ENCODE results near the gene CUBN.
A peak's percentile ranks its signal among the peaks of the same experiment; 100 is the strongest.
"Not testable (repeated sequence)": the region's sequence is repeated elsewhere in the genome, so short reads cannot be mapped to it uniquely, and the experiment has no call there.

The CUBN gene

DNA sequence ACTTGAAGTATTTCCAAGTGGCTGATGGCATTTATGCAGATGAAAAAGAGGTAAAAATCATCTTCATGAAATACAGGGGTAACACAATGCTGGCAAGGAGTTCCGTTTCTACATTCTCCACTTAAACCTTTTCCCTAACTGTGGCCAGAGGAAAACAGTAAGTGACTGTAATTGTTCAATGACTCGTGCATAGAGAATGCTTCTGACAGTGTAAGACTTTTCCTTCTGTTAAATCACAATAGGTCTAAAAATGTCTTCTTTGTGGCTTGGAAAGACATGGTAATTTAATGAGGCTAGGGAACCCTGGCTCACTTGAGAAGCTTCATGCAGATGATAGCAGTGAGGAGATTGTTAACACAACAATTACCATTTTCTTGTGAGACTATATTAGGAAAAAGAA lies 262.1 kb downstream of the CUBN start:
- DNase-seq (ENCODE audit: low read depth) = no peak

DNA sequence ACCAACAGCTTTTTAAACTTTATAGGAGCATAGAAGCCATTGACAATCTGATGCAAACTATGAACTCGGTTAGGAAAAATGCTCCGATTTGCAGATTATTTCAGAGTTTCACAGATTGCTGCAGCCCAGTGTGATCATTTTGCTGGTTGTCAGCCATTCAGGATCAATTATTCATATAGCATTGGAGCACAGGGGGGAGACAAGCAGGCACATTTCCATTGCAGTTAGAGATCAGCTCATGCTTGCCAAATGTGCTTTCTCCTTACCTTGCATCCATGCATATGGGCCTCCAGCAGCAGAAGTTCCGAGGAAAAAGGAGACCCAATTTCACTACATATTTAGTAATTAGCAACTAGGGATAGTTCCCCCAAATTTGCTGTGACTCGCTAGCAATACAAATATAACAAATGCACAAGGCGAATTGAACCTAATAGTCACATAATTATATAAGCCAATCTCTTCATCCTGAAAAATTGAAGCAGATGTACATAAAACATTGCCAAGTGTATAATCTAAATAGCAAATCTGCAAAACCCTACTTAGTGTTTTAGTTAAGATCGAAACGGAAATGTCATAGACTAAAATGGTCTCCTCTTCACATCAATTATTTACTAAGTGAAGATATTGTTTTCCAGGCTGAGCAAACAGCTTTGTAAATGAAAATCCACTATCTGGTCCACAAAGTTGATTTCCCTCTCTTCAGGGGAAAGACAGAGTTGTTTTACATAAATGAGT lies 262.9 kb downstream of the CUBN start:
- no peak for DNase-seq (ENCODE audit: low read depth)

DNA sequence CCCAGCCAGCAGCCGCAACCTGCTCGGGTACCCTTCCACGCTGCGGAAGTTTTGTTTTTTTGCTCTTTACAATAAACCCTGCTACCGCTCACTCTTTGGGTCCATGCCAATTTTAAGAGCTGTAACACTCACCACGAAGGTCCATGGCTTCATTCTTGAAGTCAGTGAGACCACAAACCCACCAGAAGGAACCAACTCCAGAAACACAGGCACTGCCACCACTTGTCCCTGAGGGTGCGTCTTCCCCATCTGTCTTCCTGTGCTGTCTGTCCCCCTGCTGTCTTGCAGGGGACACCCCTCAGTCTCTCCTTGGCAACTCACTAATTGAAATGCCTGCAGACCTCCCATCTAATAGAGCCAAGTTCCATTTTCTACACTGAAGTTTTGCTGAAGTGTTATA lies 263.8 kb downstream of the CUBN start:
- no peak for DNase-seq (ENCODE audit: low read depth)

DNA sequence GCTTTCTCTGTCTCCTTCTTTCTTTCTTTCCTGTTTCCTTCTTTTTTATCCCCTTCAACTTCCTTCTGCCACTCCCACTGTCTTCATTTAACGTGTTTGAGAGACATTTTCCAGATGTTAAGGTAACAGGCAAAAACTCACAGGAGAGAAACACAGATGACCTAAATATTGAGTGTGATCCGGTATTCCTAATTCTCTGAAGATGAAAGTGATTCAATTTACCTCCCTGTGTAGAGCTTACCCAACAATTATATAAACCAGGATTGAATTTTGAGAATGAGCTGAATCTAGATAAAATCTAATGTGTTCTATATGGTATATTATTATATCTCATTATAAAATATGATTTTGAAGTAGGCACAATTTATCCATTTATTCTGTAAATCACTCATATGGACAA lies 265.8 kb downstream of the CUBN start:
- no peak for DNase-seq (ENCODE audit: low read depth)

DNA sequence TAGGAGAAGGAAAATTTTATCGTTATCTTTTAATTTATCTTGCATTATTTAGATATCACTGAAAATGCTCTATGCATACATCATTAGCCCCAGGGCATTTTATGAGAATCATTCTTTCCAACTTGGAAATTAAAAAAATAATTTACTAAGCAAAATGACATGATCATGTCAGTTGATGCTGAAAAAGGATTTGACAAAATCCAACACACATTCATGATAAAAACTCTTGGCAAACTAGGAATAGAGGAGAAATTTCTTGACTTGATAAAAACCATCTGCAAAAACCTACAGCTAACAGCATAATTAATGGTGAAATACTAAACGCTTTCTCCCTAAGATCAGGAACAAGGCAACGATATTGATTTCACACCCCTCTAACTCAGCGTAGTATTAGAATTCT lies 272.2 kb downstream of the CUBN start:
- DNase-seq (ENCODE audit: low read depth) = no peak

DNA sequence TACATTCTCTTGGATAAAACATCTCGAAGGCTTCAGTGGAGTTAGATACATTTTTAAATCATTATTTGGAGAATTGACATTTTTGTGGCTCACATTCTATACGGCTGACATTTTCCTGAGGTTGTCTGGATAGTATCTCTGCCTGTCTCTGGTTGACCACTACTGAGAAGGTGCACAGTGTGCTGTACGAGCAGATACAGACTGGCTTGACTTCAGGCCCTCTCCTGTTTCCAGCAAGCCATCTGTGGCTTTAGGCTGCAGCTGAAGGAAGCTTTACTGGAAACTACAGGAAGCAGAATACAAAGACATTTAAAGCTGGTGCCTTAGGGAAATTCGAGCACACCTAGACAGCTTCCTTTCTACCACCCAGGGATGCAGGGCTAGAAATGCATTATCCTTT lies 273.0 kb downstream of the CUBN start:
- no peak for DNase-seq (ENCODE audit: low read depth)

DNA sequence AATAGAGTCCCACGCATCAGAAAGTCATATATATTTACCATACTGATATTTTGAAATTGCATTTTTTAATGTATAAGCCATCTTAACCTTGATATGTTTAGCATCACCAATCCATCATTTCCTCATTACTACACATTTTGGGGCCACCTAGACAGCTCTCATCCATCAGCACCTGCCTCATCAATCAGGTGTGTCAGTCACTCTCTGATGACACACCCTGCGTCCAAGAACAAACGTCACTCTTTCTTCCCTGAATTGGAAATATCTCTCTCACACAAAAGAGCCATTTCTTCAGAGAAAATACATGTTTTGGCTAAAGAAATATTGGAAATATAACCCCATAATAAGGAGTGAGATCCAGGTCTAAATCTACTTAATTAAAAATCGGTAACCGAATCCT lies 273.5 kb downstream of the CUBN start:
- DNase-seq (ENCODE audit: low read depth) = no peak

DNA sequence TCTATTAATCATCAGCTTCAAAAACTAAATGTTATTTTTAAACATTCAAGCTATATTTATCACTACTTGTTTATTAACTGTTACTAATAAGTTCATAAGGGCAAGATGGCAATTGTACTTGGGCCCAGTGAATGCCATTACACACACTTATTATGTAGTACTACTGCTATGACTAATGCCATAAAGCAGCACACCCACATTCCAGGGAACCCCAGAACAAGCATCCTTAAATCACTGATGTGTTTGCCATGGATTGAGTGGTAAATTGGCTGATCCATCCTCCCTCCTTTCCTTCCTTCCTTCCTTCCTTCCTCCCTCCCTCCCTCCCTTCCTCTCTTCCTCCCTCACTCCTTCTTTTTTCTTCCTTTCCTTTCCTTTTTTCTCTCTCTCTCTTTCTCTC lies 275.0 kb downstream of the CUBN start:
- no peak for DNase-seq (ENCODE audit: low read depth)

DNA sequence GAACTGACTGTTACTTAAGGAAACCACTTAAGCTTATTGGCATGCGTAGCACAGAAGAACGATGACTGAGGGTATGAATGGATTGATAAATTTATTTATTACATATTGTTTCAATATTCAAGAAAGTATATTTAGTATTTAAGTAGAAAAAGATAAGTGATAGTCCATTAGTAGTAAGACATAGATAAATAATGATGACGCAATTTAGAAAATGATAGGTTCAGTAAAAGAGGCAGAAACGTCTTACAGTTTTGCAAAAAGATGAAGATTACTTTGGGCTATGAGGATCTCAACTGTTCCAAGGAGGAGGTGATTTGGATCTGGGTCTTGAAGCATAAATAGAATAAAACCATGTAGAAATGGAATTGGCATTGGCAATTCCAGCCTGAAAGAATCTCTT lies 275.8 kb downstream of the CUBN start:
- DNase-seq (ENCODE audit: low read depth) = no peak

DNA sequence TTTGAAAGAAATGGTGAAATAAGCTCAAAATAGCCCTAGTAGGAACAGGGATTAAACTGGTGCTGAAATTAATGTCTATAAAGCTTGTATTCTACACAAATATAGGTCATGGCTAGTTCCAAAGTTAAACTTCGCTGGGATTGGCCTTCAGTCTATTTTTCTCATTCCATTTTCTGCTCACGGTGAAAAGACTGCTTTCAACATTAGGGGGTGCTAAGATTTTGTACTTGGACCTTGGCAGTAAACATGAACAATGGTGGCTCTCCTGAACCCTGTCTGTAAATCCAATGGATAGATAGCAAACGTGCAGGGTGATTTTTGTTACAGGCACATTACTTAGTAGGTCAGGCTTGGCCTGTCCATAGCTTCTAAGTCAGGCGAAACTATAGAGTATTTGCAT lies 276.4 kb downstream of the CUBN start:
- no peak for DNase-seq (ENCODE audit: low read depth)

DNA sequence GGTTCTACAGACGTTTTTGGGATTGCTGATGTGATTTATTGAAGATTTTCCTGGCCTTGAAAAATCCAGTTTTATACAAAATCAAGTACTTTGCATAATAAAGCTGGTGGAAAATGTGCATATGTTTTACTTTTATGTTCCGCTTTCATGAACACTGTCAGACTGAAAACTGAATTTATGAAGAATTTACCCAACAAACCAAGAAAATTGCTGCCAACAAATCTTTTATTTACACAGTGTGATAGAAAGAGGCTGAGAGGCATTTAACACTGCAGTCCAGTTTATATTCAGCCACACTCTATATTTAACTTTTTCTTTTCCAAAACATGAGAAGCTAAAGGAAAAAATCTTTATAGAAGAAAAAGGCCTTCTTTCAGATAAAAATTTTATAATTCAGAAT lies 277.0 kb downstream of the CUBN start:
- no peak for DNase-seq (ENCODE audit: low read depth)

DNA sequence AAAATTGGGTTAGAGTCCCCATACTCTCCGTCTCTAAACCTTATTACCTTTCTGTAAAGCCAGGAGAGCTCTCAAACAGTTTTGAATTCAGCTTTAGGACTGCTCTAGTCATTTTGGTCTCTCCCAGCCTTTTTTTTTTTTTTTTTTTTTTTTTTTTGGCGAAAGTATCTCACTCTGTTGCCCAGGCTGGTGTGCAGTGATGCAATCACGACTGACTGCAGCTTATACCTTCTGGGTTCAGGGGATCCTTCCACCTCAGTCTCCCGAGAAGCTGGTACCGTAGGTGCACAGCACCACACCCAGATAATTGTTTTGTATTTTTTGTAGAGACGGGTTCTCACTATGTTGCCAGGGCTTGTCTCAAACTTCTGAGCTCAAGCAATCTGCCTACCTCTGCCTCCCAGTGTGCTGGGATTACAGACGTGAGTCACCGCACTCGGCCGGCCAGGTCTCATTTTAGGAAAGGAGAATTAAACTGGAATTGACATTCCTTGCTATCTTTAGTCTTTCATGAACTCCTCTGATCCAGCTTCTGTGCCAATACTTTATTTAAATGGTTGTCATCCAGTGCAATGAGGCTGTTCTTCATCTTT lies 281.0 kb downstream of the CUBN start:
- DNase-seq (ENCODE audit: low read depth) = no peak

DNA sequence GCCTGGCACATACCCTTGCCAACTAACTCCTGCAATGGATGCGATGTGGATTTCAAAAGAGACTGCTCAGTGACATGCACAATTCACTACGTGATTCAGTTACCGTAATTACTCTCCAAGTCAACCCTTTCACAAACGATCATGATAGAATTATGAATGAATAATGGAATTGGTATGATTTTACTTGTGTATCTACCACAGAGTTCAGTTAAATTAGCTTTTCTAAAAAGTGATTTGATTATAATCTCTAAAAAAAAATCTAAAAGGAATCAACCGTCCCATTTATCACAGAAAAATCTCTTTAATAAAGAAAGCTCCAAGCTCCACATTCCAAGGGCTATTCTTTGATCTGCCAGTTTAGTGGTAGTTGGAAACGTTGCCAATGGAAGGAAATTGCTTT lies 282.0 kb downstream of the CUBN start:
- no peak for DNase-seq (ENCODE audit: low read depth)

DNA sequence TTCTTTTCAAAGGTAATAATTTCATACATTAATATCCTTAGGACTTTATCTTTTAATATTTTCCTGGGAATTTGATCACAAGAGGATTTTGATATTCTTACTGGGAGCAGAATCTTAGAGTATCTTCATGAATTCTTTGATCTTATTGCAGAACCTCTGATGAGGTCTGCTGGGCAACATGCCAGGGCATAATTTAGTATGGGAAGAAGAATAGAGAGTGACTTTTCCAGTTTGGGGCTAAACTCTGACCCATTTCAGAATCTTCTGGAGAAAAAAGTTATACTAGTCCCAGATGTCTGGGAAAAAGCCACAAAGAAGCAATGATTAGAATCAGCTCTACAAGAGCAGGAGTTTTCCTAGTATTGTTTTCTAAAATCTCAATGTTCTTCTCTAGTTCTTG lies 284.4 kb downstream of the CUBN start:
- DNase-seq (ENCODE audit: low read depth) = no peak

DNA sequence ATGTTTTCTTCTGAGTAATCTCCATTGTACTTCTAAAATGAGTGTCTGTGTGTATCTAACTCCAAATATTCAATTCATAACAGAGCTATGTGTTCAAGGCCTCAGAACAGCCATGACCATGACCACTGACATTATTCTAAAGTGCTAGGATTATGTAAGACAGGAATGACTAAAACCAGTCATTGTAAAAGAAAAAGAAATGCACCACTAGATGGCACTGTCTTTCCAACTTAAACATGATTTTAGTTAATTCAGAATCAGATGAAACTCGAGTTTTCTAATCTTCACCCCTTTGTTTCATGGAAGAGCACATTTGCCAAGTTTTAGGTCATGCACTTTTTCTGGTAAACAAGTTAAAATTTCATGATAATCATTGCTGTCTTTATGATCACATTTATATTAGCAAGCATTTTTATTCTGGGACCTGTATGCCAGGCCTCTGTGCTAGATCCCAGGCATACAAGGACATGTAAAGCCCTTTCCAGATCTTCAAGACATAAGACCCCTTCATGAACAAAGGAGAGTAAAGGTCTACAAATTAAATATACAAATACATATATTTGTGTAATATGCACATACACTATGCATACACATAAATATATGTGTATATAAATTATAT lies 286.2 kb downstream of the CUBN start:
- no peak for DNase-seq (ENCODE audit: low read depth)

DNA sequence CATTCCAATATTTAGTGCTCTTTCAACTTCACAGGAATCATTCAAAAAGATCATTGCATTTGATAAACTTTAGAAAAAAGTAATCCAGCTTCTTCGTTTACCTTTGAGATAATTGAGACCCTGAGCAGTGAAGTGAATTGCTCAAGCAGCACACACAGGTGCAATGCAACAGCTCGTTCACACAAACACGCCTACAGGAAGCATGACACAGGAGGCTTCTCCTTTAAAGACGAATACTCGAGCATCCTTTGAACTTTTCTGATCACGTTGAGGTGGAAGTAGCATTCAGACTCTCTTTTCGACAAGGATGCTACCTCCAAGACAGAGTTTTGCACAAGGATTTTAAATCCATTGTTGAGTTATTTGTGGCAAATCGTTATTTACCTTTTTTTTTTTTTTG lies 294.4 kb downstream of the CUBN start:
- no peak for DNase-seq (ENCODE audit: low read depth)

DNA sequence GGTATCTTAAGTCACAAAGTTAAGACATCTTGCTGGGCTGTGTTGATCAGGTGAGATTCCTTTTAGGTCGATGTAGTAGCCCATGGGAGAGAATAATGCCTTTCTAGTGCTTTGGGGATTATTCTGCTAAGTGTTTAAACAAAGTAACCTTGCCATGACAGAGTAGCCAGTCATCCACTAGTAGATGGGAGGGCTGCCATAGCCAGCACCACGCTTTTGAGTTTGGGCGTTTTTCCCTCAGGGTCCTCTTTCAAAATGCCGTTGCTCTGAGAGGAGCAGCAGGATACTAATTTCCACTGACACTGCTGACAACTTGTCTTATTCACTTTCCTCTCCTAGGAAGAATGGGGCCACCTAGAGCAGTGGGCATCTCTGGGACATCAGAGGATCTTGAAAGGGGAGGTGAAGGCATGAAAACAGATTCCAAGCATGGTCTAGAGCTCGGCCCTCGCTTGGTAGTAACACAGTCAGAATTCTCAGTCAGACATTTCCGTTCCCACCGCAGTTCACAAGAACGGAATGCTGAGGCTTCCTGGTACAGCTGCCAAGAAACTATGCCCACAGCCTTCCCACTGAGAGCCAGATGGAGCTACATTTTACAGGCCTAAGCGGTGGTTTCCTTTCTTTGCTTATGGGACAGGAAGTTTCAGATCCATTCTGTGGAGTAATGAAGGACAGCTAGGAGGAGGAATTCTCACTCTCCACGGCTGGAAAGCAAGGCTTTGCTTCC lies 297.1 kb downstream of the CUBN start:
- no peak for DNase-seq (ENCODE audit: low read depth)

DNA sequence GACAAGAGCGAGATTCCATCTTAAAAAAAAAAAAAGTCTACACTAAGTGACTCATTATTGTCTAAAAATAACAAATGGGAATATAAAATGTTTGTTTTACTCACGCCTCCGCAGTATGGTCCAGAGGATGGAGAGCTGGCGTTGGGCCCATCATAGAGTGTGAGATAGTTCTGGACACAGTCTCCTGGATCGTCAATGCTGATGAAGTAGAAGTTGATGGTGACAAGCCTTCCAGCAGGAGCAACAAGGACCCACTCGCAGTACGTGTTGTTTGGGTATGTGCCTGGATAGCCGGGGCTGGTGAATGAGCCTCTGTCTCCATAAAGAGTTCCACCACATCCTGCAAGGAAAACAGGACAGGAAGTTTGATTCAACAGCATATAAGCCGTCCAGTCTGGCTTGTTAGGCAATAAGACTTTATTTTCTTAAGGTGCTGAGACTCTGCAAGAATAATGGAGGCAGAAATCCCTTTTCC lies 300.9 kb downstream of the CUBN start:
- no peak for DNase-seq (ENCODE audit: low read depth)

DNA sequence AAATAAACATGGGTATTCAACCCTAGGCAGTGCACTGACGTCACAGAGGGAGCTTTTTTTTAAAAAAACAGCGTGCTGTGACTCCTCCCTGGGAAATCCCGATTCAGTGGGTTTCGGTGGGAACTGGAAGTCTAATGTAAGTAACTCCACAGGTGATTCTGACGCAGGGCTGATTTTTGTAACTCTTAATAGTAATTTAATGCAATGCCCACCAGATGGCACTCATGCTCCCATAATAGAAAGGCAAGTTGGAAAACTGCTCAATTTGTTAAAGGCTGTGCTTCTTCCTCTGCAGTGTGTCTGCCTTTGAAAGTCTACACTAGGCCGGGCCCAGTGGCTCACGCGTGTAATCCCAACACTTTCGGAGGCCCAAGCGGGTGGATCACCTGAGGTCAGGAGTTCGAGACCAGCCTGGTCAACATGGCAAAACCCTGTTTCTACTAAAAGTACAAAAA lies 301.5 kb downstream of the CUBN start:
- peak; percentile 21 for DNase-seq (ENCODE audit: low read depth)

DNA sequence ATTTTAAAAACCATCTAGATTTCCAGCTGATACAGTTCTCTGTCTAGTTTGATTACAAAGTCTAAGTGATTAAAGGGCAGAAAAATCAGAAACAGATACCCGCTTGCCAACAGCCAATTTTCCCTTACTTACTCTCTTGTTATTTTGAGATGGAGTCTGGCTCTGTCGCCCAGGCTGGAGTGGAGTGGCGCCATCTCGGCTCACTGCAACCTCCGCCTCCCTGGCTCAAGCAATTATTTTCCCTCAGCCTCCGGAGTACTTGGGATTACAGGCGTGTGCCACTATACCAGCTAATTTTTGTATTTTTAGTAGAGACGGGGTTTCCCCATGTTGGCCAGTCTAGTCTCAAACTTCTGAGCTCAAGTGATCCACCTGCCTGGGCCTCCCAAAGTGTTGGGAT lies 302.1 kb downstream of the CUBN start:
- DNase-seq (ENCODE audit: low read depth) = not testable (repeated sequence)

DNA sequence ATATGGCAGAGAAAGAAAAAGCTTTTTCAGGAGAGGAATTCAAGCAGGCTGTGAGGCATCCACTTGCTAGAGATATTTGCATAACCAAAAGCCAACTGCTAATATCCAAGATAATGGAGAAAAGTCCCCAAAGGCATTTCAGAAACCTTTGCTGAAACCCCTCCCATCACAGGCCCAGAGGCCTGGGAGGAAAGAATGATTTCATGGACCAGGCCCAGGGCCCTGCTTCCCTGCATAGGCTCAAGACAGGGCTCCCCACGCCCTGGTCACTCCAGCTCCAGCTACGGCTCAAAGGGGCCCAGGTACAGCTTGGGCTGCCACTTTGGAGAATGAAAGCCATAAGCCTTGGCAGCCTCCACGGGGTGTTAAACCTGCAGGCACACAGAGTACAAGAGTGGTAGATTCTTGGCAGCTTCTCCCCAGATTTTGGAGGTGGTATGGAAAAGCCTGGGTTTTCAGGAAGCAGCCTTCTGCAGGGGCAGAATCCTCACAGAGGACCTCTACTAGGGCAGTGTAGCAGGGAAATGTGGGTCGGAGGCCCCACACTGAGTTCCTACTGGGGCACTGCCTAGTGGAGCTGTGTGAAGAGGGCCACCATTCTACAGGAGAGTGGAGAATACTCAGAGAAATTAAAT lies 306.8 kb downstream of the CUBN start:
- DNase-seq (ENCODE audit: low read depth) = no peak

DNA sequence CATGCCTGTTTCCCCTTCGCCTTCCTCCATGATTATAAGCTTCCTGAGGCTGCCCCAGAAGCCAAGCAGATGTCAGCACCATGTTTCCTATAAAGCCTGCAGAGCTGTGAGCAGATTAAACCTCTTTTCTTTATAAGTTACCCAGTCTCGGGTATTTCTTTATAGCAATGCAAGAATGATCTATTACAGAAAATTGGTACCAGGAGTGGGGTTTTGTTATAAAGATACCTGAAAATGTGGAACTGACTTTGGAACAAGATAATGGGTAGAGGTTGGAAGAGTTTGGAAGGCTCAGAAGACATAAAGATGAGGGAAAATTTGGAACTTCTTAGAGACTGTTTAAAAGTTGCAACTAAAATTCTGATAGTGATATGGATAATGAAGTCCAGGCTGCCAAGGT lies 307.6 kb downstream of the CUBN start:
- no peak for DNase-seq (ENCODE audit: low read depth)
